ENCODE results near the gene IFT81. TPM values are rescaled to one million over a fixed set of nuclear protein-coding genes. Genes with fewer than 3 reads are reported as not detected.
A peak's percentile ranks its signal among the peaks of the same experiment; 100 is the strongest.
"Not testable (repeated sequence)": the region's sequence is repeated elsewhere in the genome, so short reads cannot be mapped to it uniquely, and the experiment has no call there.

IFT81 gene
- total and polyA plus RNA-seq, 2 of the 13 experiments (the other 11 are each of a cell fraction or from before 2014, with no cell fraction given), result 4.2 to 13.0 TPM

- TF ChIP-seq ATRX (CRISPR knock-in tag; IDR thresholded peaks at IDR 0.05; ENCODE audit: borderline replicate concordance) (no peak), KAT2B (IDR thresholded peaks at IDR 0.05; ENCODE audit: borderline replicate concordance, low read depth, low read length) (no peak), RBFOX2 (IDR thresholded peaks at IDR 0.05; ENCODE audit: low read depth, low read length) (no peak)
- TF ChIP-seq, protein P1, sequence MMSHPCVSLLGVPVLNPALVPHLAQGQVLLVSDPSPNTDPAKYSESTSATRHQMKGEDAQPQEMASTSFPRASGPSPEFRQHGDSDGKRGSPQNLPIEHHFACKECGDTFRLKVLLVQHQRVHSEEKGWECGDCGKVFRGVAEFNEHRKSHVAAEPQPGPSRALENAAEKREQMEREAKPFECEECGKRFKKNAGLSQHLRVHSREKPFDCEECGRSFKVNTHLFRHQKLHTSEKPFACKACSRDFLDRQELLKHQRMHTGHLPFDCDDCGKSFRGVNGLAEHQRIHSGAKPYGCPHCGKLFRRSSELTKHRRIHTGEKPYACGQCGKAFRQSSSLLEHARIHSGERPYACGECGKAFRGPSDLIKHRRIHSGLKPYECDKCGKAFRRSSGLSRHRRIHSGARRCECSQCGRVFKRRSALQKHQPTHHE (CRISPR knock-in tag; IDR thresholded peaks at IDR 0.05; ENCODE audit: borderline replicate concordance), result no peak
Measured at GRCh38 chr12:110254971-110255540, 130.9 kb downstream of the IFT81 start (continued).

DNA sequence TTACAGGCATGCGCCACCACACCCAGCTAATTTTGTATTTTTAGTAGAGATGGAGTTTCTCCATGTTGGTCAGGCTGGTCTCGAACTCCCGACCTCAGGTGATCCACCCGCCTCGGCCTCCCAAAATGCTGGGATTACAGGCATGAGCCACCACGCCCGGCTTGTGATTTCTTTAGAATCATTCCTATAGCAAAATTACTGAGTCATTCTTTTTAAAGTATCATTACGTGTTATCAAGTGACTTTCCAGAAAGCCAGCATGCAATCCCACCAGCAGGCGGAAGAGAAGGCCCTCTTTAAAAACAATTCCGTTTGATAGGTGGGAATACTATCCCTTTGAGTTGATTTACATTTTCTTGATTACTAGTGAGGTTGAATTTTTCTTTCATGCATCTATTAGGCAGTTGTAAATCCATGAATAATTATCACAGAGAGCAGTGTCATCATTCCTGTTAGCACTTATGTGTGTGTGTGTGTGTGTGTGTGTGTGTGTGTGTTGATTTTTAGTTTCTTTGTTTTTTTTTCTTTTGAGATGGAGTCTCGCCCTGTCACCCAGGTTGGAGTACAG, 131.8 kb downstream of the IFT81 start:
- BruUV-seq (replicated peaks); H3K9ac ChIP-seq (ENCODE audit: insufficient read depth, low read depth, low read length); H4K20me1 ChIP-seq (ENCODE audit: insufficient read depth, low read length); H3K4me3 ChIP-seq (replicated peaks in 1 of 3; ENCODE audit: insufficient read depth in 1 of 3, low read depth in 2 of 3, low read length in 3 of 3); H3K36me3 ChIP-seq (replicated peaks in 1 of 2; ENCODE audit: control insufficient read depth in 1 of 2, insufficient read depth in 2 of 2, low read length in 2 of 2); H3K27ac ChIP-seq (ENCODE audit: extremely low read length, insufficient read depth, low read length); ATAC-seq; DNase-seq (ENCODE audit: low spot score); FAIRE-seq; H2AFZ ChIP-seq (ENCODE audit: low read length); intact Hi-C loops (cut with micrococcal nuclease; ENCODE audit: unreplicated experiment); H3K79me2 ChIP-seq (ENCODE audit: insufficient read depth, low read length); CTCF ChIA-PET (ENCODE audit: low intra/inter-chr PET ratio, low total read pairs); H3K27me3 ChIP-seq (ENCODE audit: control insufficient read depth in 1 of 2, insufficient read depth in 2 of 2, low read length in 2 of 2); in situ Hi-C loops (cut with HindIII; ENCODE audit: extremely low pct_ligation_motif_present, low pct_unique_long_range_greater_than_20kb); H3K9me3 ChIP-seq (ENCODE audit: low read length): not testable (repeated sequence)
- WGBS (ENCODE audit: low lambda C conversion rate), result 94% methylated on average over 11 of the region's 11 CpGs
- peak overlapping the region; percentile 77; the same call in 1 of the 2 replicates for H3K4me2 ChIP-seq (ENCODE audit: low read depth, low read length)
- POLR2A ChIA-PET, result interaction anchor here (1.2 to 2.3 kb wide), 3 partner anchors 8 to 25 kb away, joined by 3 to 18 read pairs (median 16); partner anchors contain the start of gene ATP2A2
- peaks cover 58% of the 10 kb centered on the region for H3K4me1 ChIP-seq (ENCODE audit: insufficient read depth, low read length)

Data from HepG2 (cell line).